ENCODE results near the gene PES1. TPM values are rescaled to one million over a fixed set of nuclear protein-coding genes. Genes with fewer than 3 reads are reported as not detected.

PES1 gene
- 79.8 and 119 TPM in 2 replicates for total RNA-seq

DNA sequence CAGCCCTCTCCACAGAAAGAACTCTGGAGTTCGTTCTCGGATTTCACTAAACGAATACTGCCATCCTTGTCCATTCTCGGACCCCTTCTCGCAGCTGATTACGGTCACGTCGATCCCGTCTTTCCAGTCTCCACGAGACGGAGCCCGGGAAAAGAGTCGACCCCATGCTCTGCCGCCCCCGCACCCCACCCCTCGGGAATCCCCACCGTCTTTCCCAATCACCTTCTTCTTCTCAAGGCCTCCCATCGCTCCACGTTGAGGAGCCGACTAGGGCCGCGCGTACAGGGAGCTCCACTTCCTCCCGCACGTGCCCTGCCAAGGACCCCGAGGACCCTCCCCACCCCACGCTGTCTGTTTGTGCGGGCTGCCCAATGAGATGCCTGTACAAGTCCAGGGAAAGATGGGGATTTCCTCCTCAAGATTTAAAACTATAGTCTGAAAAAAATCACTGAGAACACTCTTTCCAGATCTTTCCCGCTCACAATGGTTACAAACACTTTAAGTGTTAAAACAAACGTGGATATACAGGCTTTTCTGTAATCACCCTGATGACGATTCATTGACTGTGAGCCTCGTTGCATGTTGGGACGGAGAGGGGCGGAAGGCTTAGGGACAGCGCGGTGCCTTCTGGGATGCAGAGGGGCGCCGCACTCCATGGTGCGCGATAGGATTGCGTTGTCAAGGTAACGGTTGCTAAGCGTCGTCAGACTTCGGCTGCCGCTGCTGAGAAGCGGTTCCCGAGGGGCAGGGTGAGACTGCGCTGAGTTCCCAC, at the start of gene PES1:
PES1 (minus strand) TSS at position 323 of the 772 bp plus-strand sequence; CDS start at position 246, 77 bp downstream.

DNA sequence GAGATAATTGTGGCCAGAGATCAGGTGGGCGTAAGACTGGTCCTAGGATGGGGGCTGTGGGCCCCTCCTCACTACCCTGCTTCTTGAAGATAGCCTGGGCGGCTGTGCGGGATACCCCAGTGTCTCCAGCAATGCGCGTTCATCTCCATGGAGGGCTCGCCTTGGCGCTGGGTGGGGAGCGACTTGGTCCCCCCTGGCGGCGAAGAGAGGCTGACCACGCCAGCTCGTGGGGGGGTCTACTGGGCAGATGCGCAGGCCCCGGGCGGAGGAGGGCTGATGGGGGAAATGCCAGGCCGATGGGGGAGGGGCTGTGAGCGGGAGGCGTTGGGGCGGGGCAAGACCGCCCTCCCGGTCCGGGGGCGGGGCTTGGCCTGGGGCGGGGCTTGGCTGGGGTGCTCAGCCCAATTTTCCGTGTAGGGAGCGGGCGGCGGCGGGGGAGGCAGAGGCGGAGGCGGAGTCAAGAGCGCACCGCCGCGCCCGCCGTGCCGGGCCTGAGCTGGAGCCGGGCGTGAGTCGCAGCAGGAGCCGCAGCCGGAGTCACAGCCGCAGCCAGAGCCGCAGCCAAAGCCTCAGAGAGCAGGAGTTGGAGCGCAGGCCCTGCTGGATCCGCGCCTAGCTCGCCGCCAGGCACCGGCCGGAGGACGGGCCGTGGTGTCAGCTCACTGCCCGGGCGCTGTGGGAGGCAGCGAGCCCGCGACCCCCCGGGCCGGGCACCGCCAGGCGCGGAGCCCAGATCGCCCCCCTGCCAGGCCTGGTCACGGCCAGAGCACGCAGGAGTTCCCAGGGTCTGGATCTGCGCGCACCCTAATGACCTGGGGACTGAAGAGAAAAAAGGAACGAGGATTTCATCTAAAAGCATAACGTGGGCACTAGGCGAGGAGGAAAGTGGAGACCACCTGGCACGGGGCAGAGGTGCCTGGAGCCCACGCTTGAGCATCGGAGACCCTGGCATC, 43.8 kb upstream of the PES1 start, which contains the start of gene SLC35E4:
SLC35E4 (plus strand) TSS at position 509 of the 953 bp plus-strand sequence. CDS start 670 bp downstream, outside the sequence.

DNA sequence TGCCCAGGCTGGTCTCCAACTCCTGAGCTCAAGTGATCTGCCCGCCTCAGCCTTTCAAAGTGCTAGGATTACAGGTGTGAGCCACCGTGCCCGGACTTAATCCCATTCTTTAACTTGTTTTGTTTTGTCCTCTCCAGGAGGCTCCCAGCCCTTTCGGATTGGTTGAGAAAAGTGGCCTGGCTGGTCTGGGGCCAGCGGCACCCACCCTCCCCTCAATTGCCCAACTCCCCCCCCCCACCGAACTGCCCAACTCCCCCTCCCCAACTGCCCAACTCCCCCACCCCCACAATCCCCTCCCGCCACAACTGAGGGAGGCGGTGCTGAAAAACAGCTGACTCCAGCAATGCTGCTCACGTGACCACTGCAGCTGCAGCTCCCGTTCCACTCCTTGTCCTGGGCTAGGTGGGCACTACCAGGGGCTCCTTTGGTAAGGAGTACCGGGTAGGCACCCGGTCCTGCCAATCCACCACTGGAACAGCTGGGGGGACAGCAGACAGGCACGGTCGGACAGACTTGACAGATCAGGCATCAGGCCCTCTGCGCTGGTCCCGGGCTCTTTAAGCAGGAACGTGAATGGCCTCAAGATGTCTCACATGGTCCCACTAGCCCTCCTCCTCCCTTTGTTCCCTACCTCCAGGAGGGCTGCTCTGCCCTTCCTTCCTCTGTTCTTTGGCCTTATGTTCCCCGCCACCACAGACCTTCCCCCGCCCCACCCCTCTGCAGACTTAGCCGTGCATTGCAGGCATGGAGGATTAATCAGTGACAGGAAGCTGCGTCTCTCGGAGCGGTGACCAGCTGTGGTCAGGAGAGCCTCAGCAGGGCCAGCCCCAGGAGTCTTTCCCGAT, 15.0 kb upstream of the PES1 start, which contains the start of gene TCN2:
TCN2 (plus strand) TSS at position 720 of the 845 bp plus-strand sequence. CDS start 158 bp downstream, outside the sequence.

DNA sequence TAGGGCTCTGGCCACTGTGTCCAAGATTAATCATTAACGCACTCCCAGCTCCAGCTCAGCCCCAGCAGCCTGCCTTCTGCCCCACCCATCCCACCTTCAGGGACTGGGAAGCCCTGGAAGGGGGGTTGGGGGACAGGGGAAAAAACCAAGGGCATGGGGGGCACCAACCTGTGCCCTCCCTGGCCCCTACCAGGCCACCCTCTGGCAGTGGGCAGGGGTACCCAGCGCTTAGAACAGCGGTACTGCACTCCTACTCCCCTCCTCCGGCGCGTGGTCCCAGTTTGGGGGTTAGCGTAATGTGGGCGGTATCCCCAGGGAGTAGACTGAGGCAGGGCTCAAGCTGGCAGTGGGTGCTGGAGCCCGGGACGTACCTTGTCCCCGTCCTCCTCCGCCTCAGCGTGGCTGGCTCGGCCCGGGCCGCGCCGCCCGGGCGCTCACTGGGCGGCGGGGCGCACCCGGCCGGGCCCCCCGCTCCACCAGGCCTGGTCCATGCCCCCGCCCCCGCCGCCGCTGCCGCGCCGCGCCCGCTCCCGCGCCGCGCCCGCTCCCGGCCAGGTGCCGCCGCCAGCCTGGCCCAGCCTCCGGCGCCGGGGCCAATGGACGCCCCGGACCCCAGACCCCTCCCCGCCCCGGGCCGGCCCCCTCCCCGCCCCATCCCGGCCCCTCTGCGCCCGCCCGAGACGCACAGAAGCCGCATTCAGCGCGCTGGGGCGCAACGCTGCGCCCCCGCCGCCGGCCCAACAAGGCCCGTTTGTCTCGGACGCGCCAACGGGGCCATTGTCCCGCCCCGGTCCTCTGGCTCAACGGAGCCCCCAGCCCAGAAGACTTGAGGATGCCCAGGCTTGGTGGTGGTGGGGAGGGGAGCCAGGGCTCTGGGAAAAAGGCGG, 17.4 kb downstream of the PES1 start, which contains the start of gene GAL3ST1:
GAL3ST1 (minus strand) TSS at position 571 of the 887 bp plus-strand sequence. CDS start 17,273 bp downstream, outside the sequence.

DNA sequence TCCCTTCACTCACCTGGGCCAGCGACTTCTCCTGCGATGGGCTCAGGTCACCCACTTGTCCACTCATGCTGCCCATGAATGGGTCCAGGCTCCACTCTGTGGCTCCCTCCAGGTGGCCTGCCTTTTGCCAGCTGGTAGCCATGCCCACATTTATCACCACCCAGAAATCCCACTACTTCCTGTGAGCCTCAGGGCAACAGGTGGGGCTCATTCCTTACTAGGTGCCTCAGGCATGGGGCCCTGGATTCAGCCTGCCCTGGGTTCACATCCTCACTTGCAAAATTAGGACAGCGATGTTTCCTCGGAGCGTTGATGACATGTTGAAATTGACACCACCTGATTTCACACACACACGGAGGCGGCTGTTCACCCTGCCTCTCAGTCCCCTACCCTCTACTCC, 45.1 kb downstream of the PES1 start, which contains the start of gene SEC14L6:
SEC14L6 (minus strand) TSS at position 126 of the 400 bp plus-strand sequence; CDS start at position 67, 59 bp downstream.

Other genes with a start within 250 kb of the PES1 start
- gene SF3A1, start 235.0 kb downstream of the PES1 start, total RNA-seq, result 10.4 and 11.7 TPM in 2 replicates
- 1.1 and 1.7 TPM in 2 replicates for gene CCDC157, start 234.9 kb downstream of the PES1 start, total RNA-seq
- gene RNF215, start 204.5 kb downstream of the PES1 start, total RNA-seq, result 27.6 and 44.5 TPM in 2 replicates
- 19.2 and 23.8 TPM in 2 replicates for gene SEC14L2, start 194.9 kb downstream of the PES1 start, total RNA-seq
- gene MTFP1, start 166.1 kb downstream of the PES1 start, total RNA-seq, result 13.2 and 31.2 TPM in 2 replicates
- not detected in 2 replicates for gene SEC14L3, start 119.9 kb downstream of the PES1 start, total RNA-seq
- 0.19 TPM in 1 of 2 replicates, not detected in the other for gene SEC14L4, start 86.2 kb downstream of the PES1 start, total RNA-seq
- gene SEC14L6, start 45.2 kb downstream of the PES1 start, total RNA-seq, result 0.28 TPM in 1 of 2 replicates, not detected in the other
- 0.28 TPM in 1 of 2 replicates, not detected in the other for gene GAL3ST1, start 17.2 kb downstream of the PES1 start, total RNA-seq
- gene TCN2, start 15.3 kb upstream of the PES1 start, total RNA-seq, result 1.7 and 7.9 TPM in 2 replicates
- gene SLC35E4, start 43.9 kb upstream of the PES1 start, total RNA-seq, result 17.2 and 33.0 TPM in 2 replicates
- gene DUSP18, start 76.0 kb upstream of the PES1 start, total RNA-seq, result 5.6 and 10.2 TPM in 2 replicates
- gene OSBP2, start 103.0 kb upstream of the PES1 start, total RNA-seq, result 1.1 and 1.3 TPM in 2 replicates

All from regular cardiac myocyte (primary cell).